Left lobe of liver (tissue), 2 donors: ENCODE measurements around the gene SUCLG2. TPM values are rescaled to one million over a fixed set of nuclear protein-coding genes. Genes with fewer than 3 reads are reported as not detected.

ENCODE experiments used
- ATAC-seq: fragments of 200-7000 bp; cut with Tn5 transposase; one replicate; pipeline ENCODE4 v1.9.1; 2020; ENCODE audit warnings: mild to moderate bottlenecking, moderate library complexity
- DNase-seq: peaks from one replicate; pipeline ENCODE4 v3.0.0-alpha.2; 2020; ENCODE audit warnings: low spot score
- total RNA-seq: library from RNA; stranded (reverse); gene quantifications from one replicate; pipeline ENCODE4 v1.2.1, GENCODE V29; 2021
- donor health status: DM: no; HTN: no; CAD: no; lungs with moderate emphysema.
- donor health status: DM: no; HTN: yes; CAD: no.

The SUCLG2 gene
- total RNA-seq, 1 donor from 2014 or later: 157 TPM

DNA sequence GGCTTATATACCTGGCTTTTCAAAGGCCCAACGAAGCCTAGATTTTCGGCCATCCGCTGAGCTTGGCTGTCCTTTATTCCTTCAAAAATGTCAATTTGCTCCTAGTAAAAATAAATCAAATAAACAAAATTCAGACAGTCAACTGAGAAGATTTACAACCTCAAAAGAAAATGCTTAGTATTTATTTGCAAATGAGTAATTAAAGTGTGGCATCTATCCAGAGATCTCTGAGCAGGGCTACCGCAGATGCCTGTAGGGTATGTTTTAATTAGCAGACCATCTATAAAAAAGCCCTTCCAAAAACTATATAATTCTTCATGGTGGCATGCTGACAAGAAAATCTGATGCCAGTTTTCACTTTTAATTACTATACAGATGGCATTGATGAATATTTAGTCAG is 136.2 kb downstream of the SUCLG2 start:
- no peak for ATAC-seq
- DNase-seq: no peak

DNA sequence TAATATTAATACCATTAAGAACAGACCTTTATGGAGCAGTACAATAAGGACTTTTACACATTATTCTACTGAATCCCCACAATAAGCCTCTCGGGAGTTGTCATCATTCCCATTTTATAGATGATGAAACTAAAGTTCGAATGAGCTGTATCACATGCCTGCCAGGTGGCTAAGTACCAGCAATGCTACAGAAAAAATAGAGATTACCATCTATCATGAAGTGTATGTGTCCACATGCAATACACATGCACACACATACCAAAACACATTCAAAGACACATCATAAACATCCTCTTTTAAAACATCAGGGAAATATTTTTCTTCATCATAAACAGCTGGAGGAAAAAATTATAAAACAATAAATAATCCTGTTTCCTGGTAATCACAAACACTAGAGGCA is 136.6 kb downstream of the SUCLG2 start:
- ATAC-seq (no peak), DNase-seq (no peak)

DNA sequence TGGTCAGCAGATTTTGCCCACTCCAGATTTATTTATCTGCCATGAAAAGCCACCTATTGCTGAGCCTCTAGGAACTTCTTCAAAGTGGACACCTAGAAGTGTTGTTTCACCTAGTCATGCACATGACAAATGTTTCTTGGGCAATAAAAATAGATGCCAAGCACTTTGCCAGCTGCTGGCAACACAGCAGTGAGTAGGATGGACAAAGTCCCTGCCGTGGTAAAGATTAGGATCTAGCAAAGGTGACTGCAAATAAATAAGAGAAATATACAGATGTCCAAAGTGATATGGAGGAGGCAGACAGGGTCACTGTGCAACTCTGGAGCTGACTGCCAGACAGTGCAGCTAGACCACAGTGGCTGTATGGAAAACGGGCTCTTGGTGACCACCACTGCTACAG is 137.9 kb downstream of the SUCLG2 start:
- DNase-seq (peak; percentile 83), ATAC-seq (peak; percentile 96)

DNA sequence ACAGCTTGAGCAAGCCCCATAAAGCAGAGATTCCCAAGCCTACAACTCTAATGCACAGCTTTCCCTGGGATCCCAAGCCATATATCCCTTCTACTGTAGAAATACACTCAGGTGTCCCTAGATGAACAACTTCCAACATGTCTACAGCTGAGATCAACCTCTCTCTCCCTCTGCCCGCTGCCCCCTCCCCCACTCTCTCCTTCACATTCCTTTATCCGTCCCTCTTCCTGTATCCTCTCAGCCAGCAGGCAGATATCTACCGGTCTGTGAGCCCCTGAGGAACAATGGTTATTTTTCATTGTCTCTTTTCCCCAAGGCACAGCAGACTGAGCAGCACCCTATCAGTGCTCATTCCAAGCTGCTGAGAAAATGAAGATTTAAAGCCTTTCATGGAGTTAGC is 138.6 kb downstream of the SUCLG2 start:
- ATAC-seq: no peak
- no peak for DNase-seq

DNA sequence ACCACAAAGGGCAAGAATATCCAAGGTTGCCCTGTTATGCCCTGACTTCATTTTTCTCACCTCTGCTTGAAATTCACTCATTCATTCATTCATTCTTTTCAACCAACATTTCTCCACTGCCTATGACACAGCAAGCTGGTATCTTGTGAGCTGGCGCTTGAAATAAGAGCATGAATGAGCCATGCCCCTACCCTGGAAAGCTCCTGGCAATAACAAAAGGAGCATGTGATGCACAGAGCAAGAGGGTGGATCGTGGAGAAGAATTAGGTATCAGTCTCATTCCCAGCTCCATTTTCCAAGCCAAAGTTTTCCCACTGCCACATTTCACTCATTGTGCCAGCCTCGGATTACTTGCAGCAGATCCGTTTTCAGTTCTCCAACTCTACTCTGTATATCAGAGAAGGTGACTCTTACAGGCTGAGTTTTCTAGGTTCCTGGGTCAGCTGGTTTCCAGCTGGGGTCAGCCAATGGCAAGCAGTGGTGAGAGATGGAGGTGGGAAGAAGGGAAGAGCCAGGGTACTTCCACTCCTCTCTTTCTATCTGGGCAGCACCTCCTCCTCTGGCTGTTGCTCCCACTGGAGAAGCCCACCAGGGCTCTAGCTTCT is 144.8 kb downstream of the SUCLG2 start:
- DNase-seq (no peak), ATAC-seq (no peak)

DNA sequence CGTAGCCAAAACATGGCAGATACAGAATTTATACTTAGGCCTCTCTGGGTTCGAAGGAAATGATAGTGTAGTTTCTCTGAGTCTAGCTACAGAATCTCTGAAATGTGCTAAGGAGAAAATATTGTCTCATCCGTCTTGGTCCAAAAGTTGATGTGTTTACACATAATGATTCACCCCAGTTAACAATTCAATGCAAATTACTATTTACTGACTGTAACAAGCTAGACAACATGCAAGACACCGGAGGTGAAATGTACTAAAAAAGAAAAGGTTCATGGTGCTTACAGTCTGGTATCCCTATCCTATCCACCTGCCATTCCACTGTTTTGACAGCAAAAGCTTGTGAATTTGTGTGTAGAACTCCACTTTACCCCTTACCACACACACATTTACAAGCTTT is 146.8 kb downstream of the SUCLG2 start:
- no peak for ATAC-seq

DNA sequence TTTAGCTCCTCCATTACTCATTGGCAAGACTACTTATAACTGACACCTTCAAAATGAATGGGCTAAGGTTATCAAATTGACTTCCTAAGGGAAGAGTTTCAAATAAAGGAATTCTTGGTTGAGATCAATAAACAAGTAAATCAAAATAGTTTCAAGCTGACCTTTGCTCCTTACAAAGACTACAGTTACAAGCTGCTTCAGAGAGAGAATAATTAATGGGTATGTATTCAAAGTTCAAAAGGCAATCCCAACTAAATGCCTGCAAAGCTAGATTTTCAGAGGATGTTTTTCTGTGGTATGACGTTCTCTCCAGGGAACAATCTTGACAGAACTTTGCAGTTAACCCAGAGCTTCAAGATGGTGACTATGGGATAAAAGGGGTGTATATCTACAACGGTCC is 153.7 kb downstream of the SUCLG2 start:
- no peak for DNase-seq
- ATAC-seq: peak; percentile 65

More for the DNA sequence above, 146.8 kb downstream of the SUCLG2 start:
- DNase-seq: no peak

DNA sequence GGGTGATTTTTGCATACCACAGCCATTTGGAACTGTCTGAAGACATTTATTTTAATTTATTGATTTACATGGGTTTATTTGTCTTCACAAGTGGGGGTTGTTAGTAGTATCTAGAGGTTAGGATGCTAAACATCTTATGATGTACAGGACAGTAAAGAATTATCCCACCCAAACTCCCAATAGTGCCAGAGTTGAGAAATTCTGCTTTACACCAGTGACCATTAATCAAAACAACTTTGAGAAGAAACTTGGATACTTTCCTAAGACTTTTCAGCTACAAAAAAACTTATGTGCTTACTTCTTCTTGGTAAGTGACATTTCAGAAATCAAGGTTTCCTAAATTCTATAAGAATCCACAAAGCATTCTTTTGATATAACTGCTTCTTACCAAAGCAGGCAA is 156.7 kb downstream of the SUCLG2 start:
- DNase-seq (no peak), ATAC-seq (no peak)

DNA sequence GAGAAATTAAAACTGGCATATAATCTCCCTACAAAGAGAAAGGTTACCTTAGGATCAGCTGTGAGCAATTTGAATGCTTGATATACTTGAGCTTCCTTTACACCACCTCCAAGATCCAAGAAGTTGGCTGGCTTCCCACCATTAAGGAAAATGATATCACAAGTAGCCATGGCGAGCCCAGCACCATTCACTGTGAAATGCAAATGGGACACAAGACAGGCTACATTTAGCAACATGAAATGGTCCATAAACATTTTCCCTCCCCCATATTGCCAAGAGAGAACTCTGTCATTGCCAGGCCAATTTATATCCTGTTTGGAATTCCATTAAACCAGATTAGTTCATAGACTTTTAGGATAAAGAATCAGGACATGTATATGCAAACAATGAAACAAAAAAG is 158.7 kb downstream of the SUCLG2 start:
- ATAC-seq (no peak), DNase-seq (no peak)

DNA sequence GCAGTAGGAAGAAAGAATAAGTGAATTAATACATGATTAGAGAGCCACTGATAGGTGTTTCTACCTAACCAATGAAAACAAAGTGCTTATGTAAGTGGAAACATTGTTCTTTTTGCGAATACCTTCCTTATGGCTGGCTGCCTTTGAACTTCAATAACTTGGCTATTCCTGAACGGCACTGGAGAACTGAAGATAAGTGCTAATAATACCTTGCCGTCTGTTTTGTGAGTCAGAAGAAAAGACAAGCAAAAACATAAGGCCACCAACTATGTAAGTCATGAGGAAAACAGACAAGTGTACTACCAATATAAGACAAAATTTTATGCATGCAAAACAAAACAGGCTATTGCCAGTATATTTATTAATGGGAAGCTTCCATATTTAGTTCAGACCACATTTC is 160.6 kb downstream of the SUCLG2 start:
- ATAC-seq (no peak), DNase-seq (no peak)

DNA sequence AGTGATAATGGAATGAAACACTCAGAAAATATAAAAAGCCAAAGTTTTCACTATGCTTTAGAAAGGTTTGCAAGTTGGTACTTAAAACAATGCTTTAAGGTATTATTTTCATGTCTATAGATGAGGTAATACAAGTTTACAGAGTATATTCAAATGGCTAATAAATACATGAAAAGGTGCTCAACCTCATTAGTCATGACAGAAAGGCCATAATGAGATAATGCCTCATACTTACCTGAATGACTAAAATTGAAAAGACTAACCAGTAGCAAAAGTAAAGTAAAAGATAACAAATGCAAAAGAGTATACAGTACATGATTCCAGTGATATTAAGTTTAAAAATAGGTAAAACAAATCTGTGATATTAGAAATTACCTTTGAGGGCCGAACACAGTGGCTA is 163.8 kb downstream of the SUCLG2 start:
- DNase-seq (no peak), ATAC-seq (no peak)

DNA sequence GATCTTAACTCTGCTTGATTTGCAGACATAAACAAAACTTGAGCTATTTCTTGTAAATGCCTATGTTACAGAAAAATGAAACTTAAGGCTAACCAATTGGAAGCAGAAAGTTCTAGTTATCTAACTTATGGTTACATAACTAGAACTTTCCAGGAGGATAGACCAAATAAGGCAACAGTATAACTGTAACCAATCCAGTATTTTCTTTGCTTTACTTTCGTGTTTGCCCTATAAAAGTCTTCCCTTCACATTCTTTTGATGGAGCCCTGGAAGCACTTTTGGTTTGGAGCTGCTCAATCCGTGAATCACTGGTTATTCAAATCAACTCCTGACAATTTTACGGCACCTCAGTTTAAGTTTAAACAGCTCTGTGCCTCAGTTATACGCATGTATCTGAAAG is 164.6 kb downstream of the SUCLG2 start:
- ATAC-seq: peak; percentile 23
- no peak for DNase-seq

DNA sequence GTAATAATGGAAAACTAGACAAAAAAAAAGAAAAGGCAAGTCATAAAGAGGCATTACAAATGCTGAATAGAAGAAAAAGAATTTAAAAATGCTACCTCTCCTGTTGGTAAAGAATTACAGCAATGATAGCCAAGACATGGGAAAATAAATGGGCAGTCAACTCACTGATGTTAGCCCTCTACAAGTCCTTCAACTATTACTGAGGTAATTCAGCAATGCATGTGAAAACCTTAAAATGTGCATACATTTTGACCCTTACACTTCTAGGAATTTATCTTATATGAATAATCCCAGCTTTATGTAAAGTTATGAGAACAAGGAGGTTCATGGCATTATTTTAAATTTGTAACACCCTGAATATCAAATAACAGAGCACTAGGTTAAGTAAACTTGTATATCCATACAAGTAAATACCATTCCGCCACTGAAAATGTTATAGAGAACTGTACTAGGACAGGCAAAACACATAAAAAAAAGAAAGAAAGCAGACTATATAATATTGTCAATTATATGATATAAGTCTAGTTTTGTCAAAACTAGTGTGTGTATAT is 166.8 kb downstream of the SUCLG2 start:
- no peak for ATAC-seq
- no peak for DNase-seq

DNA sequence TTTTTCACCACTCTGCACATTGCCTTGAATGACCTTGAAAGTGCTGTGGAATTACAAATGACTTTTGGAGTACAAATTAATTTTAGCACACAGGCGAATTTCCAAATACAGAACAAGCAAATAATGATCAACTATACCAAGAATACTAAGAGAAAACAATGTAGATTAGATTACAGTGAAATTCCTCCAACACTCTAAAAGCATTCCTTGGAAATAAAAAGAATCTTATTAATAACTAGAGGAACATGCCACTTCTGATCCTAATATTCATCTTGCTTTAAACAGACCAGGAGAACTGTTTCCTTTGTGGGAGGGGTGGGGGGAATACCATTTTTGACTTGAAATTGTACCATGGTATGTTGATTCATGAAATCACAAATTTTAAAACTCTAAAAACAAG is 167.5 kb downstream of the SUCLG2 start:
- ATAC-seq (no peak), DNase-seq (no peak)

DNA sequence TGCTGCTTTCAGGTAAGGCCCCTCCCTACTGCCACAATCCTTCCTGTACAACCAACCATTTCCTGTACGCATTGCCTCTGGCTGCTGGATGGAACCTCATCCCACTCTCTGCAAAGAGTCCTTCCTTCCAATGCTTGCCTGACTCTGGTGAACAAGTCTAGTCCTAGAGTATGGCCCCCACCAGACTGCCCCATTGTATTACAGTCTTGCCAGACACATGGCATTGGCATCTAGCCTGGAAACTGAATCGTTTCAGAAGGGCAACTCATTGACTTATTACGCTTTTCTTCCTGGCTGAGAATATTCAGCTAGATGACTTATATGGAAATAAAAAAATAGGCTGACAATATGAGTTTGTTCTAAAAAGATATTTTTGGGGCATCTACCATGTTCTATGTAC is 170.3 kb downstream of the SUCLG2 start:
- ATAC-seq: no peak
- no peak for DNase-seq

DNA sequence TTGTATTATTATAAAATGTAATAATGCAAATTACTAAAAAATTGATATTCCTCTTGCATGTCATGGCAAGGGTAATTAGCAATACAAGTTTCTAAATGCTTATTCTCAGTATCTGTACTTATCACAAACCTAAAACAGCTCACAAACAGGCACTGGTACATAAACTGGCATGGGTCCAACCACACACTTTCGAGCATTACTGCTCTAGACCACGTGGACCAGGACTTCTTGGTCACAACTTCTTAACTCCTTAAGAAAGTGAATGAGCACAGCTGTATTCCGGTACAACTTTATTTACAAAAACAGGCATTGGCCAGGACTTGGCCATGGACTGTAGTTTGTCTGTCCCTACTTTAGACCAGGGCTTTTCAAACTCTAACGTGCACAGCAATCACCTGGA is 173.3 kb downstream of the SUCLG2 start:
- ATAC-seq (no peak), DNase-seq (no peak)

DNA sequence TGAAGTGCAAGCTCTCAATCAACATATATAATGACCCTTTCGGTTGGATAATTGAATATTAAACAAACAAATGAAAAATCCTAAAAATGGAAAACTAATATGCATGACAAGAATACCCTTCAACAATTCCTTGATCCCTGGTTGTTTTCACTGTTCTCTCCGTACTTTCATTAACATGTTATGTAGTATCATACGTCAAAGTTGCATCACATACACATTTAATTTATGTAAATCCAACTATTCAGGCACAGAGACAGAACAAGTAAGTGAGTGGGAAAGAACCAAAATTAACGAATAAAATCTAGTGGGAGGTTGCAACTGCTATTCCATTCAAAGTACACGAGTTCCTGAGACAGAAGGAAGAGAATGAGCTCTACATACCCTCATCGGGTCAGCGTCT is 176.0 kb downstream of the SUCLG2 start:
- DNase-seq (no peak), ATAC-seq (no peak)

DNA sequence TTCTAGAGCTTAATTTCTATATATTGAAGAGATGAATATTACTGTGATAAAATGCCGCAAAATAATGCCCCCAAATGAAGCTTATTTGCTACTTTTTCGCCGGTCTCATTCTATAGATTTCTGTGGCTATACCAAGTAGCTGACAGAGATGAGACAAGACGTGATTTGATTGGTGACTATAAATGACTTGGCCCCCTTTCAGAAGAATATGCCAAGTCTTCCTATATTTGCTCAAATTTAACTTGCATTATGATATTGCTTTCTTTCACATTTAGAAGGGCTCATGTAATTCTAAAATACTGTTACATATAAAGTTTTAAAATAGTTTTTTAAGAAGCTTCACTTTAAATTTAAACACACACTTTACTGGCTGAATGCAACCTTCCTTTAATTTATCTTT is 180.1 kb downstream of the SUCLG2 start:
- DNase-seq: no peak
- no peak for ATAC-seq

DNA sequence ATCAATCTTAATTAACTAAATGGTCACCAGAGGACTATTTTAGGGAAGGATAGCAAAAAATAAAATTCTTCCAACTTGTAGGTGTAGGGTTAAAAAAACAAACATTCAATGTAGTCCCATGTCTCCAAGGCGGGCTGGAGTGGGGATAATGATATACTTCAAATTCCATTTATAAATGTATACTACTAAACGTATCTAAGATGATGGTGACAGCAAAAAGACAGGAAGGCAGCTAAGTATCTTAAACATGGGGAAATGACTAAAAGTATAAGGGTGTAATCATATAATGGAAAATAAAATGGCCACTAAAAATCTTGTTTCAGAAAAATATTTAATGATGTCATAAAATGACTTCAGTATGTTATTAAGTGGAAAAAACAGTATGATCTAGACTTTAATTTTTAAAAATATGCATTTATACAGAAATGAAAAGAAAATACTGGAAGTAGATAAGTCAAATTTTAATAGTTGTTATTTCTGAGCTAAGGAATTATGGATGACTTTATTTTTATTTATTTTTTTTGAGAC is 181.7 kb downstream of the SUCLG2 start:
- no peak for ATAC-seq
- no peak for DNase-seq

DNA sequence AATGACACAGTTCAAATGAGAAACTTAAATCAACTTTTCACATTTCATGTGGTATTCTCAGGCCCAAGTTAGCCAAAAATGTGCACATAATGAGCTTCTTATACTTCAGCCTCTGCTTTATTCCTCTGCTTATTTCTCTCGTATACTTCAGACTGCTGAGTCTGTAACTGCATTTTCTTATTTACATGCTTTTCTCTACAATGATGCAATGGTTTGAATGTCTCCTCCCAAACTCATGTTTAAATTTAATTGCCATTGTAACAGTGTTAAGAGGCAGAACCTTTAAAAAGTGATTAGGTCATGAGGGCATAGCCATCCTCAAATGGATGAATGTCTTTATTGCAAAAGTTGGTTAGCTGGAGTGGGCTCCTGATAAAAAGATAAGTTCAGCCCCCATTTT is 184.2 kb downstream of the SUCLG2 start:
- no peak for DNase-seq
- ATAC-seq: no peak

DNA sequence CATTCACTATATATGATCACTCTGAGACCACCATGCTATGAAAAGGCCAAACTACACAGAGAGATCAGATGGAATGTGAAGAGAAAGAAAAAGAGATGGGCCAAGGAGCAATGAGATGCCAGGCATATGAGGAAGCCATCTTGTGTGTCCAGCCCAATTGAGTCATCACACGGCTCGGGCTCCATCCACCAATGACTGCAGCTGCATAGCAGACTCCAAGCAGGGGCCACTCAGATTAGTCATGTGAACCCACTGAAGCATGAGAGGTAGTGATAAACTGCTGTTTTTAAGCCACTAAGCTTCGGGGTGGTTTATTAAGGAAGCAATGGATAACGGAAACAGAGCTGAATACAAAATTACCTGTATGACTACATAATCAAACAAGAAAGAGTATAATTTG is 185.9 kb downstream of the SUCLG2 start:
- DNase-seq: no peak
- no peak for ATAC-seq

DNA sequence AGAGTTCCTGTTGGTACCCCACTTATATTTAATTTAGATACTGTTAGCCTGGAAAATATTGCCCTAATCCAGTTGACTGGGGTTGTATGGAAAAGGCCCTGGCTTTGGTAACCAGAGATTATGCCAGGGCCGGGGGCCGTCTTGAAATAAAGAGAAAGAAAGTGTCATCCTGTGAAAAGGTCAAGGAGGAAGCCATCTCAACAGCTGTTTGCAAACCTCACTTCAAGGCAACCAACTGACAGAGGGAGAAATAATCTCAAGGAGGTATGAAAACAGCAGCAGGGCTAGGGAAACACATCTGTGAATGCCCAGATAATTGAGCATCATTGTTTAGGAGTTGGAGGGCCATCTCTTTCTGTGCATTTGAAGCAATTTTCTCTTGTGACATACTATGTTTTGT is 190.8 kb downstream of the SUCLG2 start:
- no peak for ATAC-seq
- DNase-seq: no peak

DNA sequence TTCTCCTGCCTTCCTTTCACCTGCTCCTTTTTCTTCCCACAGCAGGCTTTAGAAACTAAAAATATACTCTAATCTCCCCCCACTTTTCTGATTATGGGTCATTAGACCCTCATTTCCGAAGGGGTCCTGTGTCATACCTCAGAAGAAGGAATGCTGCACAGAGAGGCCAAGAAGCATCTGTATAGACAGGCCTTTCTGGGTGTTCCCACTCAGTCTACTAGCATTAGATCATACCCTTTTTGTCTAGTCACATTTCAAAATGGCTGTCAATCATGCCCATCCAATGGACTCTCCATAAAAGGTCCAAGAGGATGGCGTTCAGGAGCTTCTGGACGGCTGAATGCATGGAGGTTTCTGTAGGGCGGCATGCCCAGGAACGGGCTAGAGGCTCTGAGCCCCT is 192.2 kb downstream of the SUCLG2 start:
- no peak for DNase-seq
- no peak for ATAC-seq
